HUDEP-2 (cell line): ENCODE results near the gene SEMA3G.

ENCODE experiments used
- DNase-seq, 76 experiments: peaks; one replicate each; lab custom pipeline; 2025; ENCODE audit not compliant: unreplicated experiment in 76 of 76; lab: John Stamatoyannopoulos, UW

Gene SEMA3G

DNA sequence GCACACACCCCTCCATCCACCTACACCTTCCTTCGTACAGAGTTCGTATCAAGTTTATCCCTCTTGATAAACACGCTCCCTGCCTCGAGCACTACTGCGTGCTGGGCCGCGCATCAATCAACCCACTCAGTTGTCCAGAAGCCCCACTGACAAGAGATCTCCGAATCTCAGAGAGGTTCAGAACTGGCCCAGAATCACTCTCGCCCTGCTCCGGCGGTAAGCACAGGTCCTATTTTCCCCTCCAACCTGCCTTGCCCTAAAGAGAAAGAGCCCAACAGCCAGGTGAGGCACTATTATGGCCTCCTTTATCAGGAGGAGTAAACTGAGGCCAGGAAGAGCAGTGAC, 10.0 kb upstream of the SEMA3G start:
- no peak for DNase-seq

DNA sequence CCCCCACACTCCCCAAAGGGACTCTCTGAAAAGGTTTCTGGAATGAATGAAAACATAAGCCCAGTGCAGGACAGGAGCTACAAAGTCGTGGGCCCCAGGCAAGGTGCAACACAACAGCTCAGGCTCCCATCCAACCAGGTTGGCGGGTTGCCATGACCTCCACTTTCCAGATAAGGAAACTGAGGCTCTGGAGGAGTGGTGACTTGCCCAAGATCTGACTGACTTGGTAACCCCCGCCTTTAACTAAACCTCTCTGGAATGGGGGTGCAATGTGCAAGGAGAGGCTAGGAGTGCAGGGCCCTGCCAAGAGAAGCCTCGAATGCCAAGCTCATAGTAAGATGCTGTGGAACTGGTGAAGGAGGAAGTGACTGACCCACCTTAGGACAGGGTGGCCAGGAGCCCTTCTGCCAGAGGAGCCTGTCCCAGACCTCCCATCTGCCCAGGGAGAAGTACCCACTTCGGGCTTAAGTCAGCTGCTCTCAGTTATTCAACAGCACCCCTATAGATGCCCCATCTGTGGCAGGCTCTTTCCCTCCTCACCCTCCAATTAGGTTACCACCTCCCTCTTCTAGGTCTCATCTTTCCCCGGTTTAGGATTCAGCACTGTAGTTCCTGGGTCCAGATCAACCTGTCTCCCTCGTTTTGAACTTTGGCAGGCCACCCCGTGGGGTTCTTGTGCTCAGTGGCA, 9.5 kb upstream of the SEMA3G start:
- DNase-seq: peak in 5 of 76 experiments; percentile 2 to 36 (median 20)

DNA sequence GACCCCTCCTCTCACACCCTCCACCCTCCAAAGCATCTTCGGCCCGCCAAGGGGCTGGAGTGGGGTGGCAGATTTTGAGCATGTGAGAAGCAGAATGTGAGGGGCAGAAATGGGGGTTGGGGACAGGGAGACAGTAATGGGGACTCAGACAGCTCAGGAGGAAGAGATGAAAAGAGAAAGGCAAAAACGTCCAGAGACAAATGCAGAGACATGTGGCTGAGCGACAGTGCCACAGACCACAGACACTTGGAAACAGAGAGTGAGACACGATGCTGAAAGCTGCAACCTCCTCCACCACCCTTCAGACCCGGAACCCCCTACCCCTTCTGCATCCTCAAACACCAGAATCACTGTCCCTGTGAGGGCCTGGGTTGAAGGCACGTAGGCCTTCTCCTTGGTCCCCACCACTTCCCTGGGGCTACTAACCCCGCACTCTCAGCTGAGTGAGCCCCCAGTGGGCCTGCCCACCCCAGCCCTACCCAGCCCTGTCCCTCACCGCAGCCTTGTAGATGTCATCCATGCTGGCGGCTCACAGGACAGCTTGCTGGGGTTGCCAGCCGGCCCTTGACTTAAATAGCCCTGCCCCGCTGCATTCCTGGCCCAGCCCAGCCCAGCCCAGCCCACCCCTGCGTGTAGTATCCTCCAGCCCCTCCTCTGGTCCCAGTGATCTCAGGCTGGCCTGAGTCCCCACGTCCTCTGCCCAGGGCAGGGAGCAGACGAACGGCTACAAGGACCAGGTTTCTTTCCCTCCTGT, 8.8 kb upstream of the SEMA3G start, which contains the start of gene TNNC1:
Gene TNNC1 (minus strand): TSS at position 546 of the 754 bp plus-strand sequence. CDS start 26 bp downstream, at position 520.
- DNase-seq: no peak

DNA sequence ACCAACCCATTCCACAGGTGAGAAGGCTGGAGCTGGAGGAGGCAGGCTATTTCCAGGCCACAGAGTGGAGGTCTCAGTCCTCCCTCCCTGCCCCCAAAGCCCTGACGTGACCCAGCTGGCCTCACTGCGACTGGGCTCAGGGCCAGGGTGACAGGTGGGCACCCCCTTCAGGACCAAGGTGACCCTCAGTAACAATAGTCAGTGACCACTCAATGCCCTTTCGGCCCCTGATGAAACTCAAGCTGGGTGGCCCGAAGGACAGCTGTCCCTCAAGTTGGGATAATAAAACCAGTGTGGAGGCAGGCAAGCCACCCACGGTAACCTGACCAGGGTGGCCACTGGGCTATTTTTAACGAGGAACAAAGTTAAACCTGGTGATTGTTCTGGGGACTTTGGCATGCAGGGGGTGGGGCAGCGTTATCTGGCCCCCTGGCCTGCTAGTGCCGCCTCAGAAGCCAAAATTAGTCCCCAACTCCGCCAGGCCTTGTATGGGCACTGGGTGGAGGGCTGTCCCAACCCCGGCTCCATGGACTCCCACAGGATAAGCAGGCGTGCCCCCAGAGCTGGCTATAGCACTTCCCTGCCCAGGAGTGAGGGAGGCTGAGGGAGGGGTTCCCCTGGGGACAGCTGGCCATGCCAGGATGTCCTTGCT, 7.8 kb upstream of the SEMA3G start:
- DNase-seq: no peak

DNA sequence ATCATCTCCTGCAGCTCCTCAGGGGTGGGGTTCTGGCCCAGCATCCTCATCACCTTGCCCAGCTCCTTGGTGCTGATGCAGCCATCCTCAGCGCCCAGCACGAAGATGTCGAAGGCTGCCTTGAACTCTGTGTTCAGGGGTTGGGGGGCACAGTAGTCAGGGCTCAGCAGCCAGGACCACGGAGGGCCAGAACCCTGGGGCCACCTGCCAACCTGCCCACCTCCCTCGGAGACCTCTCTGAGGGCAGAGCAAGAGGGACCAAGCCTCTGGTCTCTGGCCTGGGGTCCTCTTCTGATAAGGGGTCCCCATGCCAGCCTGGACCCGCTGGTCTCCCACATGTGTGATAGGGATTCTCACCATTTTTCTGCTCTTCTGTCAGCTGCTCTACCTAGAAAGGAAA, 7.2 kb upstream of the SEMA3G start:
- DNase-seq: no peak

DNA sequence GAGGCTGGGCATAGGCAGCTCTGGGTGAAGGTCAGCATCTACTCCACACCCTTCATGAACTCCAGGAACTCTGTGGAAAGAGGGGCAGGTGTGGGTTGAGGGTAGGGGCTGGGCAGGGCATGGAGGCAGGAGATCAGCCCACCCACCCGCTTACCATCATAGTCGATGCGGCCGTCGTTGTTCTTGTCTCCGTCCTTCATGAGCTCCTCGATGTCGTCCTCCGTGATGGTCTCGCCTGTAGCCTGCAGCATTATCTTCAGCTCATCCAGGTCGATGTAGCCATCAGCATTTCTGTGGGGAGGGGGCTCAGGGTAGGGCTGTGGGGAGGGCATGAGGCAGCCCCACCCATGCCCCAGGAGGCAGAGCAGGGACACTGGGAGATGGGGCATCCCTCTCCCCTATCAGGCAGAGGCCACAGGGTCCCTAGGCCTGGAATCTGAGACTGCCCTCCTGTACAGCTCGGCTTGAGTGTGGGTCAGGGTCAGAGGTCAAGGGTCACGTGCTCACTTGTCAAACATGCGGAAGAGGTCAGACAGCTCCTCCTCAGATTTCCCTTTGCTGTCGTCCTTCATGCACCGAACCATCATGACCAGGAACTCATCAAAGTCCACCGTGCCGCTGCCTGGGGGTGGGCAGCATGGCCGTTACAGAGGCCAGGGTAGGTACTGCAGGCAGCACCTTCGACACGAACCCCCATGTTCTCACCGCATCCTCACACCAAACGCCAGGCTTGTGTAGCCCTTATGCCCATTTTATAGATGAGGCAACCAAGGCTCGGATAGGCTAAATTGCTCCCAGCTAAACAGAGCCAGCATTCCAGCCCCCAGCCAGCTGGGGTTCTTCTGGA, 6.6 kb upstream of the SEMA3G start:
- DNase-seq: no peak

DNA sequence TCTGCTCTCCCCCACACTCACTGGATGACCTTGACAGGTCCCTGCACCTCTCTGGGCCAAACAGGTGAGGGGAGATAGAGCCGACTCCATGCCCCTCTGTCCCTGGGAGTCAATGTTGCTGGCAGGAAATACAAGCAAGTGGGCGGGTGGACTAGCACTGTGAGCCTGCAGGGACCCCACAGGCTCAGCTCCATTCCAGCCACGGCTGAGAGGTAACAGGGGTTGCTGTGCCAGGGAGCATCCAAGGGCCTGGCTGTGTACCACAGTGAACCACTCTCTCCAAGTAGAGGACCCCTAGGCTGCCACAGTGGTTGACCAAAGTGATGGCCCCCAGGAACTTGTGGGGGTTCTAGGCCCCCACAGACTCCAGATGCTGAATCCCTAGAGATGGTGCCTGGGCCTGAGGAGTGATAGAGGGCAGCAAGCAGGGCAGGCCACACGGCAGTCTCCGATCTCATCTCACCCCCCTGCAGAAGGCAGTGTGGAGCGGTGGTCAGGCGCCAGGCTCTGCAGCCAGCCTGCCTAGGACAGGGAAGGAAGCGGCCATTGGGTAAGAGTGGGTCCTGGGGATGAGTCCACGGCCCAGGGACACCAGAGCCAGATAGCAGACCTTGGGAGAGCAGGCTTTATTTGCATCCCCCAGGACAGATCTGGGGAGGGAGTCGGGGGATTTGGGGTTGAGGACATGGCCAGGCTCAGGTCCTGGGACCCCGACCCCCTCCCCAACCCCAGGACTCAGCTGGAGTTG, 5.8 kb upstream of the SEMA3G start:
- no peak for DNase-seq

DNA sequence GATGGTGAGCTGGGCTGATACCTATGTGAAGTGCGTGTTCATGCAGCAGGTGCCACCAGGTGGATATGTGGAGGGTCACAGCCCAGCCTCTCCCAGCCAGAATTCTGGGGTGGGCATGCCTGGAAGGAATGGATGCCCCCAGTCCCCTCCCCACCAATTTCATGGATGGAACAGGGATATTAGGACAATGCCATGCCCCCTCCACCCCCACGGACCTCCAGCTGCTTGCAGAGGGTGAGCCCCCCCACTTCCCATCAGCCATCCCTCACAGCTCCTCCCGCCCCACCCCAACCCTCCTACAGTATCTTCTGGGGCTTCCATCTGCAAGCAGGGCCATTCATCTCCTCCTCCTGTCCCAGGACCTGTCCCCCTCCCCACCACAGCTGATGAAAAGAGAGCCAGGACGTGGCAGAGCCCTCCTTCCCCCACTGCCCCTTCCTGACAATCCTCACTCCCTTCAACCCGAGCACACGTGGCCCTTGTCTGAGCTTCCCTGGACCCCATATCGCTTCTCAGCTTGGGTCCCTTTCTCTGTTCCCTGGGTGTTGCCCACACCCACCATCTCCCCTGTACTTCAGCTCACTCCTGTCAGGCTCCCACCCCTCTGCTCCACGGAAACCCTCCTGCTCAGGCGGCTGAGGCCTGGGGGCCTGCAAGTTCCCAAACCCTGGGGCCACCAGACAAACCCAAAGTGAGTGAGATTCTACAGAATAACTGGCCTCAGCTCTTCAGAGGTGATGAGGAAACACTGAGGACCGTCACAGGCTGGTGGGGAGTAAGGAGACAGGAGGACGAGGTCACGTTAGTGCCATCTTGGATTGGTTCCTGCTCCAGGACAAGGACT, 2.8 kb upstream of the SEMA3G start:
- no peak for DNase-seq

DNA sequence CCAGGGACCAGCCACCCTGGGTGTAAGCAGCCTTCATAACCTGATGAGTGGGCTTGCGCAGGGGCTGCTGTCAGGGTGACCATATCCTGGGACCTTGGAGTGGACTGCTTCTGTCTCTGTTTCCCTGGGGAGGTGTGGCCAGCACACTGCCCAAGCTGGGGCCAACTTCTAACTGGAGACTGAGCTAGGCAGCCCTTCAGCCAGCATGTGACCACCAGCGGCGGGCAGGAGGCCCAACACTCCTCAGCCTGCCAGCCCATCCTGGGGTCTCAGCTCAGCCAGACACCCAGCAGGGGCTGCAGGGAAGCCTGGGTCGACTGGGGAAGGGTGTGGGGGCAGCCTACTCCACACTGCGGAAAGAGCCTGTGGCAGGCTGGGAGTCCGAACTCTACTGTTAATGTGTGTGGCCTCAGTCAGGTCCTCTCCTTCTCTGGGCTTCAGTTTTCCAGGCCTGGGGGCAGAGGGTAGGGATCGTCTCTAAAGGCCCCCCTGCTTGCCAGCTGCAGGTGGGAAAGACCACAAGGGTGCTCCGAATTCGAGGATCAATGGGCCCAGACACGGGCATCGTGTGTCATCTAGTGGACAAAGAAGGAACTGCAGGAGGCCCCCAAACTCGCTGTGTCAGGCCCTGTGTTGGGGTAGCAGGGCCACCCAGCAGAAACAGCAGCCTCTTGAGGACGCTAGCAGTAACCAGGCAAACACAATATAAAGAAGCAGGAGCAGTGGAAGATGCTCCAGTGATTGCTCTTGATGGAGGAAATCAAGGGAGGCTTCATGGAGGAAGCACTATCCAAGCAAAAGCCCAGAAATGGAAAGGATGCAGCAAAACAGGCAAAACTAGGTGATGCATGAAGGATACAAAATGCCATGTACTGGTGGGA, 2.0 kb upstream of the SEMA3G start:
- DNase-seq: peak in 60 of 76 experiments; percentile 4 to 76 (median 48)

DNA sequence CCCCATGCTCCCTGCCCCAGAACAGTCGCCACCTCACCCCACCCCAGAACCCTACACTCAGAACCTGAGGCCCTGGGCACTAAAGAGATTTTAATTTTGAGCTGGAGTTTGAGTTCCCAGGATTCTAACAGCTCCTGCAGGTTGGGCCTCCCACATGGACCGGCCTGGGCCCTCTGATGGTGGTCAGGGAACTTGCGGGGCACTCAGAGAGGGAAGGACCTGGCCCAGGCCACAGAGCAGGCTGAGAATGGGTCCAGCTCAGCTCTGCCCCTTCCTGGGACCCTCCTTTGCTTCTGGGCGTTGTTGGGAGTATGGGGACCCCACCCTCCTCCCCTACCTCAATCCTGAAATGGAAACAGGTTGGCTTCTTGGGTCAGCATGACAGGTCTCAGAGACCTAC, 1.1 kb upstream of the SEMA3G start:
- no peak for DNase-seq

DNA sequence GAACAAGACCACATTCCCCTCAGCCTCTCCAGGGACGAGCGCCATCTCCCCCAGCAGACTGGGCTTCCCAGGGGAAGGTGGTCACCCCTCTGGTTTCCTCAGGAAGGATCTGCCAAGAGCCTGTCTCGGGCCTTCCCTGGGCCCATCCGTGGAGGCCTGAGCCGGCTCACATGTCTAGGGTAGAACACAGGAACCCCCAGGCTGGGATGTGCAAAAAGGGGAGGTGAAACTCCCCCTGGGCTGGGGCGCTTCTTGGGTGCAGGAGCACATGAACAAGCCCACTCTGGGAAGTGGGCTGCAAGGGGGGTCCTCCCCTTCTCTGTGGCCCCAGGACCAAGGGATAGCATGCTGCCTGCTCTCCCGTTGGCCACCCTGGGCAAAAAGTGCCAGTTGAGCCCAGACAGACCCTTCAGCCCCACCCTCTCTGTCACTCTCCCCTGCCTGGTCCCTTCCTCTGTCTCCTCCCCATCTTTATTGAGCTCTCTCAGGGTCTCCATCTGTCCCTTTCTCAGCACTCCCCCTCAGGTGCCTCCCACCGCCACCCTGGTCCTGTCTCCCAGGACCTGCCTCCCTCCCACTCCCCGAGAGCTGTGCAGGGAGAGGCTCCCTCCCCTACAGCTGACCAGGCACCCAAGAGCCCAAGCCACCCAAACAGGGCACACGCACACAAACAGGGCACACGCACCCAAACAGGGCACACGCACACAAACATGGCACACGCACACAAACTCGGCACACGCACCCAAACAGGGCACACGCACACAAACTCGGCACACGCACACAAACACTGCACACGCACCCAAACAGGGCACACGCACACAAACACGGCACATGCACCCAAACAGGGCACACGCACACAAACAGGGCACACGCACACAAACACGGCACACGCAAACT, 864 bp downstream of the SEMA3G start:
- no peak for DNase-seq

DNA sequence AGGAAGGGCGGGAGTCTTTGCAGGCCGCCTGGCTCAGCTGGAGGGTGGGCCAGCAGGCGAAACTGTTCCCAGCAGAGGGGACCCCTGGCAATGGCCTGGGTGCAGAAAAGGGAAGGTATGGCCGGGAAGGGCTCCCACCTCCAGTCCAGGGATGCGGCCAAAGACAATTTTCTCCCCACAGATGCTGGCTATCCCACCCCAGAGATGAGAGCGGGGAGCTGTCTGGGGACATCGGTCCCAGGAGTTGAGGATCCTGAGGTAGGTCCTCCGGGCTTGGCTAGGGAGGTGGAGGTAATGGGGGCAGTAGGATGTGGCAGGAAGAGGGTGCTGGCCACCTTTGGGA, 1.7 kb downstream of the SEMA3G start:
- no peak for DNase-seq

DNA sequence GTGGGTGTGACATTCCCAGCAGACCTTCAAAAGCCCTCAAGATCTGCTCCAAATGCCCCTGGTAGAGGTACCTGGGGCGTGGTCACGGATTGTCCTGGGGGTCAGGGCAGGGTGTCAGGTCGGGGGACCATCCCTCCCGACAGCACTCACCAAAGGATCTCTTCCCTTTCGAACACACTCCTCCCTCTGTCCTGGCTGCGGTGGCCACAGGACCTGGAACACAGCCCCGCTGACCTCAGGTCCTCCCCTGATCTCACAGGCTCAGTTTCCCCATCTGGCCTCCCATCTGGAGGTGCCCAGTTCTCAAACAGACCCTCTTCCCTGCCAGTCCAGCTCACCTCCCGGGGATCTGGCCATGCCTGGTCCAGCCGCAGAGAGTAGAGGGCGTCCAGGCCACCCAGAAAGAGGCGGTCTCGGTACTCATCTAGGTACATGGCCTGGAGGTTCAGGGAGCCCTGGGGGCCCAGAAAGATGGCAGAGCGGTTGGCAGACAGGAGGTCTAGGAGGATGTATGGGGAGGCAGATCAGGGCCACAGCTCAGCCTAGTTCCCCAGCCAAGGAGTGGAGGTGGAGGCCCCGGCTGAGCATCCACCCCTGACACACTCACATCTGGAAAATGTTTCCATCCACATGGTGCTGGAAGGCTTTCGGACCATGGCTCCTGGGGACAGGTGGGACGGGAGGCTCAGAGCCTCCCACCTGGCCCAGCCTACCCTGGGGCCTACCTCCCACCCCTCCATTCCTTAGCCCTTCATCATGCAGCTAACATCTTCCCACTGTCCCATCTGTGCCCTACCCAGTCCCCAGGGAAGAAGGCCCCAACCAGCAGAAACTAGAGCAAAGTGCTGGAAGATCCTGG, 2.3 kb downstream of the SEMA3G start:
- DNase-seq: no peak

DNA sequence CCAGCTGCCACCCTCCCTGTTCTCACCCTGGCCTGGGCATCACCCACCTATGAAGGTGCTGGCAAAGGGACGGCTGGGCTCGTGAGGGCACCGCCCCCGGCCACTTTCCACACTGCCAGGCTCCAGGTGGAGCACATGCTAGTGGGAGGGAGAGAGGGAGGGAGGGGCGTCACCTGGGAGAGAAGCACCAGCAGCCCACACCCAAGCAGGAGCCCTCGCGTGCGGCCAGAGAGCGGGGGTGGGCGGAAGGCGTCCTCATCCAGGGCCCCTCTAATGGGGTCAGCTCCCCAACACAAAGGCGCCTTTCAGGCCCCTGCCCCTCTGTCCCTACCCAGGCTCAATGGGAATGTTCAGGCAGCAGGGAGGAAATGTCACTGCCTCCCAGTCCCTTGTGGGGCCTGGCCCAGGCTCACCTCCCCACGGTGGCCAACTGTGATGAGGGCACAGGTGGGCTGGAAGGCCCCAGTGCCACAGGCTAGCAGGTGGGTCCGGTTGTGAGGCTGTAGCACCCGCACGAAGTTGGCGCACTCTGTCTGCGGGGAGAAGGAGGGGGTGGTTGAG, 3.1 kb downstream of the SEMA3G start:
- DNase-seq: no peak

DNA sequence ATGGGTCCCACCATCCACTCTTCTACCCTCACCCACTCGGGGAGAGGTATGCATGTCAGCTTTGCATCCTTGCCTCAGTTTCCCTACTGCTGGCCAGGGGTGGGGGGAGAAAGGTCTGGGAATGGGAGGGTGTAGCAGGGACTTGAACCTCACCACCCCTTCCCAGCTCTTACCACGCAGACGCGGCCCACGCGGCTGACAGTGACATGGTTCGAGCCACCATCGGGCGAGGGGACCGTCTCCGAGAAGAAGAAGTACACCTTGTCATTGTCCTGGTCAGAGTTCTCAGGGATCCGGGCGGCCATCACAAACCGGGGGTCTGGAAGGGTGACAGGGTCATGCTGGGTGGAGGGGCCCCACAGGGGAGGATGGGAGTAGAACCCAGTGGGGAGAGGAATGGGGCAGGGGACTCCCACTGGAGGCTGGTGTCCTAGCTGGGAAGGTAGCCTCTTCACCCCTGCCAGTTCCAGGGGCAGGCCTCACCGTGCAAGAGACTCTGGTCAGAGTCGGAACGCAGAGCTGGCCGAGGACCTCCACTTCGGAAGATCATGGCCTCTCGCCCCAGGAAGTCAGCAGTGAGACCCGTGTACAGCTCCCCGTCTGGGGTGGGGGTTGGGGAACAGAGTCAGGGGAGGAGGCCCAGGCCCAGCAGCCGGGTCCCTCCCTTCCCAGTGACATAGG, 3.7 kb downstream of the SEMA3G start:
- no peak for DNase-seq

DNA sequence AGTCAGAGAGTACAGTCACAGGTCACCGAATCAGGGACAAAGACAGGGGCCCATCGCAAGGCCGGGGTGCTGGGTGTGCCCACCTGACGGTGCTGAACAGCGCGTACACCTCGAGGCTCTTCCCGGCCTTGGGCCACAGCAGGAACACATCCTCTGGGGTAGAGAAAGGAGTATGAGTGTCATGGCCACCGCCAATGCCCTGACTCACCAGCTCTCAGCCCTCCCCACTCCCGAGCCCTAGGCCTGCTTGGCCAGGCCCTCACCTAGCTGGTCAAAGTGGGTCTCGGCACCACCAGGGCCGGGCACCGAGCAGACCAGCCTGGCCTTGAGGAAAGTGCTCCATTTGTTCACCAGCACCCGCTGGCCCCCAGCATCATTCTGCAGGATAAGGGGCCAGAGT, 4.2 kb downstream of the SEMA3G start:
- DNase-seq: no peak
